ES-I3 (cell line): ENCODE measurements around the gene FASTKD2.
A peak's percentile ranks its signal among the peaks of the same experiment; 100 is the strongest.
"Not testable (repeated sequence)": the region's sequence is repeated elsewhere in the genome, so short reads cannot be mapped to it uniquely, and the experiment has no call there.

Experiments
- H3K36me3 ChIP-seq: 2 replicates; pipeline ENCODE4 v1.6.1; 2013; ENCODE audit warnings: mild to moderate bottlenecking, low read length, control low read depth, moderate library complexity; ENCODE audit not compliant: insufficient read depth
- H3K4me1 ChIP-seq: 2 replicates; pipeline ENCODE4 v1.6.1; 2013; ENCODE audit warnings: mild to moderate bottlenecking, control low read depth, low read length; ENCODE audit not compliant: insufficient read depth
- H3K9ac ChIP-seq: 2 replicates; pipeline ENCODE4 v1.6.1; 2013; ENCODE audit warnings: low read depth, mild to moderate bottlenecking, low read length, moderate library complexity
- H3K9me3 ChIP-seq: 2 replicates; pipeline ENCODE4 v1.6.1; 2013; ENCODE audit warnings: mild to moderate bottlenecking, low read length, moderate library complexity; ENCODE audit not compliant: control insufficient read depth, insufficient read depth

Gene FASTKD2

DNA sequence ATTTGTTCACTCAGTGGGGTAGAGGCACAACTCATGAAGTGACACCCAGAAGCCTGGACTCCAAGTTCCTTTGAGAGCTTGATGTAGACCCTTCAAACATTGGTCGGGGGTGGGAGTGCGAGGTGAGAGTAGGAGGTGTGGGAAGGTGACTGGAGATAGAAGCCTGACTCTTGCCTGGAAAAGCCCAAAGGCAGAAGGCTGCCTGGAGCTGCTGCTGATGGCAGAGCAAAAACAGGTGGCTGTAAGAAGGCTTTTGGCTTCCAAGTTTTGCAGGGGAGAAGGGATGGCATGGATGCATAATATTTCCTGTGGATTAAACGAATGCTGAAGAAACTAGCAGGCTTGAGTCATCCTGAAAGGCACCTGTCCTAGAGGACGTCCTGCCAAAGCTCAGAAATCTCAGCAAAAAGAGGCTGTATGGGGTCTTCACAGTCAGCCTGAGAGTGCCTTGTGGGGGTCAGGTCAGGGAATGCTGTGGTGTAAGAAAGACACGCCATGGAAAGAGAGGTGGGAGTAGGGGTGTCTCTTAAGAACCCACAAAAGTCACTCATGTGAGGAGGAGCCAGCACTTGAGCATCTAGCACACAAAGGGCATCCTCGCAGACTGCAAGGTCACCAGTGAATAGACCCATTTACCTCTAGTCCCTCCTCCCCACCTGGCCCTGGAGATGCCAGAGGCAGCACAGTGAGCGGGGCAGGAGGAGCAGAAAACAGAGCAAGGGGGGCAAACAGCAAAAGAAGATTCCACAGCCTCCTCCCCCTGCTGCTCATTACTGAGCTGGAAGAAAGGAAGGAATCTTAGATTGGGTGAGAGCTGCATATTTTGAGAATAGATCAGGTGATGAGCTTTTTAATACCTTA lies 37.5 kb downstream of the FASTKD2 start:
- peaks cover 11% of the 10 kb centered on the region for H3K36me3 ChIP-seq
- no peaks in the 10 kb centered on the region for H3K9me3 ChIP-seq
- H3K9ac ChIP-seq, result no peak overlapping the region
- H3K4me1 ChIP-seq, result peaks cover 51% of the 10 kb centered on the region

DNA sequence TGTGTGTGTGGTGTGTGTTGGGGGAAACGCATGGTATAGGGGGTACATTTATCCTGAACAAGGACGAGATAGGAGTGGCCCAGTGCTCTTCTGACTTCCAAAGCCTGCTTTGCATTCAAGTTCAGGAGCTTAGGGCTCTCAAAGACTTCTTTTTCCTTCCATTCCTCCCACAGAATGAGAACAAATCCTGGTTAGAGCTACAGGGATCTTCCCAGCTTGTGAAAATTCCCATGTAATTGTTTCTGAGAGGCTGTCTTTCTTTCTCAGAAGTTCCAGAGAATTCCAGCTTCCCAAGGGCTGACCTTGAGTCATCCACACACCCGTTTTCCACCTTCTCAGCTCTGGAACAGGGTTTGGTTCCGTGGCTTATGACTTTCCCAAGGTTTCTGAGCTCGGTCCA lies 38.9 kb downstream of the FASTKD2 start:
- Histone ChIP-seq H3K9me3 (no peaks in the 10 kb centered on the region), H3K9ac (no peak overlapping the region), H3K4me1 (peaks cover 51% of the 10 kb centered on the region), H3K36me3 (peaks cover 15% of the 10 kb centered on the region)

DNA sequence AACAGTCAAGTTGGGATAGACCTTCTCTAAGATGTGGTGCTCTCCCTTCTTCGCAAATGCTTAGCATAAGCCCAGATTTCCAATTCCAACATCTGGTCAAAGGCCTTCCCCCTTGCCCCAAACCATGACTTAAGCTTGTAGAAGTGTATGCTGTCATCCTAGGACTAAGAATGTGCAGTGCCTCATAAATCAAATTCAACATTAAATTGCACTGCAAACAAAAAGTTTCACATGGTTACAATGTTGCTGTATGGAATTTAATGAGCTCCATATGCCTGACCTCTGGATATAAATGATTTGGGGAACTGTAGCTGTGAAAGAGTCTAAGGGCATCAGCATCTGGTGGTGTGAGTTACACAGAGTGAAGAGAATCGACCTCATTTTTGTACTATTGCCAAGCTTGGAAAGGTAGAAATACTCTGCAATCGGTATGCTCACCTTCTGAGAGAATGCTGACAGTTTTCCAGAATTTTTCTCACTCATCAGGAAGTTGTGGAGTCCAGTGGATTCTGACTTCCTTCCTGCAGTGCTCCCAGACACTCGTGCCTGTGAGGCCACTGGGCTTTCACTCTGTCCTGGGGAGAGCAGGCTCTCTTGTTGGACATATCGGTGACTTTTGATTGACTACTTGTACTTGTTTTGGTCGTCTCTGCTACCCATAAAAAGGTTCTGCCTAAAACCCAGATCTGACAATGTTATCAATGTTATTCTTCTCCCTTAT lies 40.6 kb downstream of the FASTKD2 start:
- Histone ChIP-seq H3K9ac (no peak overlapping the region), H3K9me3 (no peaks in the 10 kb centered on the region), H3K36me3 (peaks cover 15% of the 10 kb centered on the region), H3K4me1 (peaks cover 38% of the 10 kb centered on the region)

DNA sequence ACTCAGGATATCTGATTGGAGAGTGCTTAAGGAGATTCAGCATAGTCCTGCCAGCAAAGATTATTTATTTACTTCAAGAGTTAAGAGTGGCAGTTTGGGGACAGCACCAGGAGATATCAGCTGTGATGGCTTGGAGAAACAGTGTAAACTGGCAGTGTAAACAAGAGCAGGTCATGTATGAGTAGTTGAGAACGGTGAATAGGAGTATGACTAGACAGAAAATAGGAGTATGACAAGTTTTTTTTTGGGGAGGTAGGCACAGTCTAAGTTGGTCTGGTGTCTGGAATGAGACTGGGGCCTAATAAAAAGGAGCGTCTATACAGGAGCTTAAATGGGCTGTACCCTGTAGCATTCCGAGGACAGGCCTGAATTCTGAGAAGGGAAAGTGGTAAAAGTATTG lies 42.2 kb downstream of the FASTKD2 start:
- H3K9ac ChIP-seq, result peak overlapping the region; percentile 41
- peaks cover 15% of the 10 kb centered on the region for H3K36me3 ChIP-seq
- H3K9me3 ChIP-seq, result not testable (repeated sequence)
- H3K4me1 ChIP-seq, result peaks cover 29% of the 10 kb centered on the region

DNA sequence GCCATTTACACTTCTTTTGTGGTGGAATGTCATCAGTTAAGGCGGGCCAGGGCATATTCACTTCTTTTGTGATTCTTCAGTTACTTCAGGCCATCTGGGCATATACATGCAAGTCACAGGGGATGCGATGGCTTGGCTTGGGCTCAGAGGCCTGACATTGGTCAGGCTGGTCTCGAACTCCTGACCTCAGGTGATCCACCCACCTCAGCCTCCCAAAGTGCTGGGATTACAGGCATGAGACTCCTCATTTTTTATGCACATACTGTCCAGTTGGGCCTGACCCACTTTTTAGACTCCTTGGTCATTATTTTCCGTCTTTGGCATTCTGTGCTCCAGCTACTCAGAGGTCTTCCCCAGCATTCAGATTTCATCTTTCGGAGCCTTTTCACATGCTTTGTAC lies 47.1 kb downstream of the FASTKD2 start:
- H3K9me3 ChIP-seq, H3K36me3 ChIP-seq: not testable (repeated sequence)
- peak overlapping the region; percentile 24 for H3K9ac ChIP-seq
- peaks cover 24% of the 10 kb centered on the region for H3K4me1 ChIP-seq

DNA sequence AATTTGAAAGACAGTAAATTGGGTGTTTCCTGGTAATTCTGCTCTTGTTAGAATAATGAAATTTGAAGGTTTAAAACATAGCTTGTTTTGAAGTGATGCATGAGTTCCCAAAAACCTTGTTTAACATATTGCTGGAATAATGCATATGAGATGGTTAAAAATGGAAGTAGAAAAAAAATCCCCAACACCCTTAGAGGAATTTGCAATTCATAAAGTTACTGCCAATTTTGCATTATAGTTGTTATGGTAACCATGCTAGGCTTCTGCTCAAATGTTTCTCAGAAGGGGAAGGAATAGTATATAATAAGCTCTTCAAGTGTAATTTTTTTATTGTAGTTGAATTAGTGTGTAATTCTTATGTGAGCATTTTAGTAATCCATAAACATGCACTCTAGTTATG lies 49.1 kb downstream of the FASTKD2 start:
- H3K9ac ChIP-seq, result no peak overlapping the region
- H3K9me3 ChIP-seq, result no peaks in the 10 kb centered on the region
- no peaks in the 10 kb centered on the region for H3K36me3 ChIP-seq
- H3K4me1 ChIP-seq, result peaks cover 27% of the 10 kb centered on the region

DNA sequence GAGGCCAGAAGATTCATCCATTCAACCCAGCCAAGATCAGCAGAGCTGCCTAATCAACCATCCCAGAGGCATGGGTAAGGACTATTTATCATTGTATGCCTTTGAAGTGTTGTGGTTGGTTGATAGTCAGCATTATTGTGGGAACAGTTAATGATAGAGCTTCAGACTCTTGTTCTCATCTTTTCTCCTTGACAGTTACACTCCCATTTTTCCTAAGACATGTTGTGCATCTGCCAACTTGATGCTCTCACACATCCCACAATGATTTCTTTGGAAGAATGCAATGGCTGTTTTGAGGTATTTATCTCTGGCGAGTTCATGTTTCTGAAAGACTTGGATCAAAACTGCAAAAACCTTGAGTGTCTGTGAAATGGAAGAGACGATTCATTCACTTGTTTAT lies 55.4 kb downstream of the FASTKD2 start:
- Histone ChIP-seq H3K36me3 (no peaks in the 10 kb centered on the region; the same call in 1 of the 2 replicates), H3K4me1 (peaks cover 15% of the 10 kb centered on the region), H3K9ac (no peak overlapping the region)

DNA sequence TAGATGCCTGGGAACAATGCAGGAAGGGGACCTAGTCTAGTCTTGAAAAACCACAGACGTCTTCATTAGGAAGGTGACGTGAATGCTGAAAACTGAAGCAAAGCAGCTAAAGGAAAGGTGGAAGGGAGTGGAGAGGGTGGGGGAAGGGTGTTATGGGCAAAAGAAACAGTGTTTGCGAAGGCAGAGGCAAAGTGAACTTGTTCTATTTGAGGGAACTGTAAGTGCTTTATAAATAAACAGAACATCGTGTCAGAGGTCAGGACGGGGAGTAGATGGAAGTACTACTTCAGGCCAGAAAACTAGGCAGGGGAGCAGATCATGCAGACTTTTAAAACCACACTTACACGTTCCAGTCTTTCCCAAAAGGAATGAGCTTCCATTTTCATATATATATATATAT lies 57.8 kb downstream of the FASTKD2 start:
- peaks cover 15% of the 10 kb centered on the region for H3K4me1 ChIP-seq
- H3K9ac ChIP-seq, result no peak overlapping the region
- no peaks in the 10 kb centered on the region for H3K9me3 ChIP-seq
- H3K36me3 ChIP-seq, result peaks cover 5% of the 10 kb centered on the region; the same call in 1 of the 2 replicates

More for the DNA sequence above, 55.4 kb downstream of the FASTKD2 start:
- no peaks in the 10 kb centered on the region for H3K9me3 ChIP-seq

DNA sequence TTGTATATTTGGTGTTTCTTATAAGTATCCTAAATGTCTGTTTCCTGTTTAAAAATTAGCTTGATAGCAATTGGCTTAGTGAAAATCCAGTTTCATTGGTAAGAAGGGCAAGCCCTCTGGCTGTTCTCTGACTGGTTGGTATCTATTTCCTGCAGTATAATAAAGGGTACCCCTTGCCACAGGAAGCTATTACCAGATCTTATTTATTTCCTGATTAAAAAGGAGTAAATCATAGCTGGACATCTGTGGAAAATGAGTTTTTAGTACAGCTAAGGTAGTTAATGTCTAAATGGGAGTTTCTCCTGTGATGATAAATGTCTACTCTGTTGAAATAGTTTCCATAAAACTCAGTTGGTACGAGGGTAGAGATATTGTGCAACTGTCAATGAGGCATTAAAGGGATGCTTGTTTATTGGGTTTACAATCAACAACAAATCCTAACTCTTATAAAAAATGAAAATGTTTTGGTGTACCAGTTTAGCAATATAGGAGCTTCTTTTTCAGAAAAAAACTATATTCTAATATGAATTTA lies 58.7 kb downstream of the FASTKD2 start:
- Histone ChIP-seq H3K4me1 (peaks cover 12% of the 10 kb centered on the region; the same call in 1 of the 2 replicates), H3K9ac (no peak overlapping the region), H3K9me3 (no peaks in the 10 kb centered on the region), H3K36me3 (peaks cover 5% of the 10 kb centered on the region; the same call in 1 of the 2 replicates)

DNA sequence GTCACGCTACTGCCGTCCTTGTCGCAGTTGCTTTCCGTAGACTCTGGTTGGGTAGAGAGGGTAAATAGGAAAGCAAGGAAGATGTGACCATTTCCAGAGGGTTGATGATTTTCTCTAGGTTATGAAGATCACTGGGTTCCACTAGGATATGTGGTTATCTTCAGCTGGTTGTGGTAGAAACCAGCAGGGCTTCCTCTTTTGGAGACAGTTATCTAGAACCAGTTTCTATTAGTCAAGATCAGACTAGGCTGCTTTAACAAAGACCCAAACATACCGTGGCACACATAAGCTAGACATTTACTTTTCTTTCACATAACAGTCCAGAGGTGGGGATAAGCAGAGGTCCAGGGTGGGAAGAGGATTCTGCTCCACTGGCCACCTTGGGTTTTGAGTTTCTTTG lies 59.6 kb downstream of the FASTKD2 start:
- no peak overlapping the region for H3K9ac ChIP-seq
- H3K4me1 ChIP-seq, result peaks cover 12% of the 10 kb centered on the region; the same call in 1 of the 2 replicates
- peaks cover 5% of the 10 kb centered on the region; the same call in 1 of the 2 replicates for H3K36me3 ChIP-seq
- H3K9me3 ChIP-seq, result no peaks in the 10 kb centered on the region

DNA sequence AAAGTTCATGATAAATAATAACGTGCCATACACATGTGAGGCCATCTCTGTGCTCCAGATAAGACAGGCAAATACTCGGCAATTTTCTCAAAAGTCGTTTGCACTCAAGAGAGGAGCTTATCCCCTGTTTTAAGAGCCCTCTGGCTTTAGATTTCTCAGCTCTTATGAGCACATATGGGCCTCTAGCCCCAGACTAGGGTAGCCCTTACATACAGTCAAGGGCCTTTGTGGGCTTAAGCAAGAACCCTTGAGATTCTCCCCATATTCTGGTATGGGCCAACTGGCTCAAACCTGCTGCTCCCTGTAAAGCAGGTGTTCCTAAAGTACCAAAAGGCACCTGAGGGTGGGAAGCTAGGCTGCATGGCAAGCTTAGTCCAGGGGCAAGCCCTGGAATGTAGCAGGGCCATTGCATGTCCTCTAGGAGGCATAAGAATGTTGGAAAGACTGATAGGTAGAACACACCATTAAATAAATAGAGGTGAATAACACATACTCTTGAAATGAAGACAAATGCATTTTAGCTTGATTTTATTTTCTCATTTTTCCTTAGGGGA lies 66.1 kb downstream of the FASTKD2 start:
- Histone ChIP-seq H3K36me3 (peaks cover 5% of the 10 kb centered on the region; the same call in 1 of the 2 replicates), H3K9me3 (no peaks in the 10 kb centered on the region), H3K4me1 (no peaks in the 10 kb centered on the region), H3K9ac (no peak overlapping the region)

DNA sequence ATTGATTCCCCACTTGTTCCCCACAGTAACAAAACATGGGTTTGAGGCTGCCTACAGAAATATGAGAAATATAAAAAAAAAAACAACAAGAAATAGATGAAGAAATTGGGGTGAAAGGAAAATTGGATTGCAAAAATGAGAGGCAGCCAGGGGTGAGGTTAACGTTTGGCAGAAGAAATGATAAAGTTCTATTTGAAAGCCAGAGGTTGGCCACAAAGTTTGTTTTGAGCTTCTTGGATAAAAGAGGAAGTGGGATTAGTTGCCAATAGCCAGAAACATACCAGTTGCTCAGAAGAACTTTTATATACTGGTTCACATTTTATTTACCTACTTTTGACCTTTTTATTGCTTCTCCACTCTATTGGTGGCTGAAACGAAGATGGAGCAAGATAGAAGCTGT lies 67.5 kb downstream of the FASTKD2 start:
- H3K9ac ChIP-seq, result no peak overlapping the region
- peaks cover under 1% of the 10 kb centered on the region; the same call in 1 of the 2 replicates for H3K36me3 ChIP-seq
- no peaks in the 10 kb centered on the region for H3K4me1 ChIP-seq
- H3K9me3 ChIP-seq, result no peaks in the 10 kb centered on the region

DNA sequence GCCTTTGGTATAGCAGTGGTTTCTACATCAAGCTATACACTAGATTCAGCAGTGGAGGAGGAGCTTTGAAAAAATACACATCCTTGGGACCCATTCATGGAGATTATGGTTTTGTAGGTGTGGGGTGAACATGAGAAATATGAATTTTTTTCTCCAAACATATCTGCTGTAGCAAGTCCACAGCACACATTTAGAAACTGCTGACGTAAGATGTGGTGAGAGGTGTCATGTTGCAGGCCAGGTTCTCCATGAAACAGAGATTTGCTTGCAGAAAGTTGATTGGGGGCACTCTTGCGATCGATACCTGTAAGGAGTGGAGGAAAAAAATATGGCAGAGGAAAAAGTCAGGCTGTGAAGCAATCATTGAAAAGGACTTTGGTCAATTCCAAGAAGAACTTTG lies 67.9 kb downstream of the FASTKD2 start:
- H3K9ac ChIP-seq, result no peak overlapping the region
- no peaks in the 10 kb centered on the region for H3K36me3 ChIP-seq
- no peaks in the 10 kb centered on the region for H3K4me1 ChIP-seq
- no peaks in the 10 kb centered on the region for H3K9me3 ChIP-seq

DNA sequence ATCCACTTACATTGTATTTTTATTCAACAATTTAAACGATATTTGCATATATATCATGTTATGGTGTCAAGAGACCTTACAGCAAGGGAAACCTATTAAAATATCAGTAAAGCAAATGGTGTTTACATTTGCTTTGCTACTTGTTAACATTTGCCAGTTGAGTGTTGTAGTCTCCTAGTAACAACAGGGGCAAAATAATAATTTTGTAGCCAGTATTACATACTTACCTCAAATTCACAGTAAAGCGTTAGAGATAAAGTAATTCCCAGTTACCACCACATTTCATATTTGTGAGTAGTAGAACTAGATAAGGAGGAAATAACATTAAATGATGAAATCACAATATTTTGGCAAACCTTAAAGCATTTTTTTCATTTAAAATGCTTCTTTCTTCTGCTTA lies 71.3 kb downstream of the FASTKD2 start:
- H3K4me1 ChIP-seq, result peaks cover 3% of the 10 kb centered on the region; the same call in 1 of the 2 replicates
- H3K36me3 ChIP-seq, result no peaks in the 10 kb centered on the region
- no peak overlapping the region for H3K9ac ChIP-seq
- H3K9me3 ChIP-seq, result no peaks in the 10 kb centered on the region
